Mesothelial cell of epicardium (in vitro differentiated cells): ENCODE results near the gene XPC. TPM values are rescaled to one million over a fixed set of nuclear protein-coding genes. Genes with fewer than 3 reads are reported as not detected.

Experiments used
- DNase-seq, 2 experiments: peaks; one replicate each; pipeline ENCODE4 v3.0.0; 2021; ENCODE audit warnings: low spot score in 2 of 2; ENCODE audit not compliant: unreplicated experiment in 2 of 2
- H3K27ac Mint-ChIP-seq: 2 replicates; pipeline ENCODE4 v1.8.0; 2021; ENCODE audit warnings: mixed read lengths
- H3K27me3 Mint-ChIP-seq: 2 replicates; pipeline ENCODE4 v1.8.0; 2021; ENCODE audit warnings: low read depth, mixed read lengths
- H3K36me3 Mint-ChIP-seq: 2 replicates; pipeline ENCODE4 v1.8.0; 2021; ENCODE audit warnings: mixed read lengths
- H3K4me1 Mint-ChIP-seq: 2 replicates; pipeline ENCODE4 v1.8.0; 2021; ENCODE audit warnings: mixed read lengths
- H3K4me3 Mint-ChIP-seq: 2 replicates; pipeline ENCODE4 v1.8.0; 2021; ENCODE audit warnings: mild to moderate bottlenecking, moderate library complexity, mixed read lengths
- H3K9me3 Mint-ChIP-seq: 2 replicates; pipeline ENCODE4 v1.8.0; 2021; ENCODE audit warnings: mixed read lengths
- total RNA-seq: library from RNA; stranded (reverse); gene quantifications from 3 replicates; pipeline ENCODE4 v1.2.1, GENCODE V29; 2021
- TF ChIP-seq, protein P1 (sequence below): fragments of 200-600 bp; sonication (generic); IDR thresholded peaks from one replicate; pipeline ENCODE4 v1.5.0; 2021; ENCODE audit warnings: antibody characterized with exemption; ENCODE audit not compliant: unreplicated experiment

Gene XPC
- total RNA-seq, 1 donor from 2014 or later = 47.8 TPM

DNA sequence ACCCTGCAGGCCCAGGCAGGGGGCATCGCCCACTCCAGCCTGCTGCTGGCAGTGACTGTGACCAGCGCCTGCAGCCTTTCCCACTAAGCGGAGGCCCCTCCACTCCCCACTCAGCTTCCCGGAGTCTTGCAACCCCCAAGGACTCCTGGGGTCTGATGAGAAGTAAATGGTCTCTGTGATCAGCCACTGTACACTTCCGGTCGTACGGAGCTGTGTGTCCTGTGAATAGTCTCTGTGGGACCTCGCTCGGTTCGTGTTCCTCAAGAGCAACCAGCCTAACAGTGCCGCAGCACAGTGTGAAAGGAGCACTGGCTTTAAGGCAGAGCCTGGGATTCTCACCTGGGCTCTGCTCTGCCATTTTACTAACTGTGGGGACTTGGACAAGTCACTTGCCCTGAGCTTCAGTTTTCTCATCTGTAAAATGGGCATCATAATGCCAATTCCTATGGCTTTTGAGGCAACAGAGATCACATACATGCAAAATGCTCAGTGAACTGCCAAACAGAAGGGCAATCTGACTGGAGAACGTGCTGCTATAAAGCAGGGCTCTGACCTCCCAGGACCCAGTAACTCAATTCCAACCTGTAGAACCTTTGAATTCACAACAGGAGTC, 26.8 kb downstream of the XPC start:
- Mint-ChIP-seq H3K27ac (no peak overlapping the region), H3K4me3 (no peak overlapping the region), H3K36me3 (peaks cover 42% of the 10 kb centered on the region), H3K9me3 (no peaks in the 10 kb centered on the region), H3K27me3 (no peaks in the 10 kb centered on the region), H3K4me1 (no peaks in the 10 kb centered on the region)
- TF ChIP-seq, protein P1, sequence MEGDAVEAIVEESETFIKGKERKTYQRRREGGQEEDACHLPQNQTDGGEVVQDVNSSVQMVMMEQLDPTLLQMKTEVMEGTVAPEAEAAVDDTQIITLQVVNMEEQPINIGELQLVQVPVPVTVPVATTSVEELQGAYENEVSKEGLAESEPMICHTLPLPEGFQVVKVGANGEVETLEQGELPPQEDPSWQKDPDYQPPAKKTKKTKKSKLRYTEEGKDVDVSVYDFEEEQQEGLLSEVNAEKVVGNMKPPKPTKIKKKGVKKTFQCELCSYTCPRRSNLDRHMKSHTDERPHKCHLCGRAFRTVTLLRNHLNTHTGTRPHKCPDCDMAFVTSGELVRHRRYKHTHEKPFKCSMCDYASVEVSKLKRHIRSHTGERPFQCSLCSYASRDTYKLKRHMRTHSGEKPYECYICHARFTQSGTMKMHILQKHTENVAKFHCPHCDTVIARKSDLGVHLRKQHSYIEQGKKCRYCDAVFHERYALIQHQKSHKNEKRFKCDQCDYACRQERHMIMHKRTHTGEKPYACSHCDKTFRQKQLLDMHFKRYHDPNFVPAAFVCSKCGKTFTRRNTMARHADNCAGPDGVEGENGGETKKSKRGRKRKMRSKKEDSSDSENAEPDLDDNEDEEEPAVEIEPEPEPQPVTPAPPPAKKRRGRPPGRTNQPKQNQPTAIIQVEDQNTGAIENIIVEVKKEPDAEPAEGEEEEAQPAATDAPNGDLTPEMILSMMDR = no peak
- DNase-seq = no peak

GRCh38 chr3:14150491-14151230, 27.7 kb downstream of the XPC start:
- Mint-ChIP-seq H3K4me3 (no peak overlapping the region), H3K27ac (no peak overlapping the region), H3K9me3 (no peaks in the 10 kb centered on the region), H3K27me3 (no peaks in the 10 kb centered on the region), H3K36me3 (peaks cover 40% of the 10 kb centered on the region), H3K4me1 (no peaks in the 10 kb centered on the region)
- TF ChIP-seq, protein P1 = no peak
- DNase-seq = no peak

DNA sequence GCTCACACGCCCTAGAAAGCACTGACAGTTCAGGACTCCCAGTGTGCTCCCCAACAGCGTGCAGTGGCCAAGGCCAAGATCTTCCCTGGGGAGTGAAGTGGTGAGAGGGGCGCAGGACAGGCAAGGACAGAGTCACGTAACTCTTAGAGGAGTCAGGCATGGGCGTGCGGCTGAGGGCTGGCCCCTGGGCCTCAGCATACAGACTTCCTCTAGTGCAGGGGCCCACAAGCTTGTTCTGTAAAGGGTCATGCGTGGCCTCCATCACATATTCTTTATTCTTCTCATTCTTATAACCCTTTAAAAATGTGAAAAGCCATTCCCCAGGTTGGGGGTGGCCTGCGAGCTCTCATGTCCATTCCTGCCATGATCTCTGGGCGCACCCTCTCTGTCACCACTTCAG, 28.3 kb downstream of the XPC start:
- Mint-ChIP-seq H3K27ac (no peak overlapping the region), H3K27me3 (no peaks in the 10 kb centered on the region), H3K36me3 (peaks cover 40% of the 10 kb centered on the region), H3K4me1 (peaks cover 3% of the 10 kb centered on the region), H3K9me3 (no peaks in the 10 kb centered on the region), H3K4me3 (no peak overlapping the region)
- TF ChIP-seq, protein P1 = no peak
- DNase-seq = no peak

- peak overlapping the region; percentile 39 for H3K27ac Mint-ChIP-seq
- no peaks in the 10 kb centered on the region for H3K9me3 Mint-ChIP-seq
- H3K4me3 Mint-ChIP-seq = no peak overlapping the region
- peaks cover 17% of the 10 kb centered on the region for H3K4me1 Mint-ChIP-seq
- no peak for DNase-seq
- no peaks in the 10 kb centered on the region for H3K27me3 Mint-ChIP-seq
- peaks cover 29% of the 10 kb centered on the region for H3K36me3 Mint-ChIP-seq
- TF ChIP-seq, protein P1 = no peak
These were observed 30.1 kb downstream of the XPC start for GRCh38 chr3:14148041-14148985.

GRCh38 chr3:14147617-14148016, 30.8 kb downstream of the XPC start:
- Mint-ChIP-seq H3K36me3 (peaks cover 27% of the 10 kb centered on the region), H3K27me3 (no peaks in the 10 kb centered on the region), H3K9me3 (no peaks in the 10 kb centered on the region), H3K27ac (peak overlapping the region; percentile 39), H3K4me1 (peaks cover 22% of the 10 kb centered on the region), H3K4me3 (no peak overlapping the region)
- TF ChIP-seq, protein P1 = no peak
- no peak for DNase-seq
